Fibroblast of mammary gland (primary cell): ENCODE data around the gene SMIM23.

ENCODE experiments used
- DNase-seq: peaks from one replicate; pipeline ENCODE4 v3.0.0-alpha.2; 2010; ENCODE audit warnings: low read depth
- H3K4me3 ChIP-seq: 2 replicates; pipeline ENCODE4 v1.5.1; 2011; ENCODE audit warnings: low read depth, mild to moderate bottlenecking, low read length, moderate library complexity; ENCODE audit not compliant: control insufficient read depth
- TF ChIP-seq, protein P1 (sequence below): conservative IDR thresholded peaks from 2 replicates; pipeline ENCODE4 v1.5.1; 2011; ENCODE audit warnings: low read depth, low read length, inconsistent platforms; ENCODE audit not compliant: control insufficient read depth, insufficient read depth

SMIM23 gene

DNA sequence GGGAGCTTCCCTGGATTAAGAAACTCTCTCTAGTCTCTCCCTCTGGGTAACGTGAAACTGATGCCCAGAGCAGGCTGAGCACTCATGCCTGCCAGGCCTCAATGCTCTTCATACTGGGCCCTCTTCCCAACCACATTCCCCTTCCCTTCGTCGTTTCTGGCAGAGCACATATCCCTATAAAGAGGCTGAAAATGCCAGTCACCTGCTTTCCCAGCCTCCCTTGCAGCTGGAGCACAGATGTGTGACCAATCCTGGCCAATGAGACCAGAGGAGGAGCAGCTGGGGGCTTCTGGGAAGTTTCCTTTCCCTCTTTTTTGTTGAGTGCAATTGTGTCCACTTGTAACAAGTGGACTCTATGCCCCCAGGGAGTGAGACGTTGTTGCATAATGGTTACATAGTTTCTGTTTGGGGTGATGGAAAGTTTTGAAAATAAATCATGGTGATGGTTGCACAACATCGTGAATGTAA lies 30.2 kb upstream of the SMIM23 start:
- no peak overlapping the region for H3K4me3 ChIP-seq
- TF ChIP-seq, protein P1, sequence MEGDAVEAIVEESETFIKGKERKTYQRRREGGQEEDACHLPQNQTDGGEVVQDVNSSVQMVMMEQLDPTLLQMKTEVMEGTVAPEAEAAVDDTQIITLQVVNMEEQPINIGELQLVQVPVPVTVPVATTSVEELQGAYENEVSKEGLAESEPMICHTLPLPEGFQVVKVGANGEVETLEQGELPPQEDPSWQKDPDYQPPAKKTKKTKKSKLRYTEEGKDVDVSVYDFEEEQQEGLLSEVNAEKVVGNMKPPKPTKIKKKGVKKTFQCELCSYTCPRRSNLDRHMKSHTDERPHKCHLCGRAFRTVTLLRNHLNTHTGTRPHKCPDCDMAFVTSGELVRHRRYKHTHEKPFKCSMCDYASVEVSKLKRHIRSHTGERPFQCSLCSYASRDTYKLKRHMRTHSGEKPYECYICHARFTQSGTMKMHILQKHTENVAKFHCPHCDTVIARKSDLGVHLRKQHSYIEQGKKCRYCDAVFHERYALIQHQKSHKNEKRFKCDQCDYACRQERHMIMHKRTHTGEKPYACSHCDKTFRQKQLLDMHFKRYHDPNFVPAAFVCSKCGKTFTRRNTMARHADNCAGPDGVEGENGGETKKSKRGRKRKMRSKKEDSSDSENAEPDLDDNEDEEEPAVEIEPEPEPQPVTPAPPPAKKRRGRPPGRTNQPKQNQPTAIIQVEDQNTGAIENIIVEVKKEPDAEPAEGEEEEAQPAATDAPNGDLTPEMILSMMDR: no peak
- peak; percentile 40 for DNase-seq

DNA sequence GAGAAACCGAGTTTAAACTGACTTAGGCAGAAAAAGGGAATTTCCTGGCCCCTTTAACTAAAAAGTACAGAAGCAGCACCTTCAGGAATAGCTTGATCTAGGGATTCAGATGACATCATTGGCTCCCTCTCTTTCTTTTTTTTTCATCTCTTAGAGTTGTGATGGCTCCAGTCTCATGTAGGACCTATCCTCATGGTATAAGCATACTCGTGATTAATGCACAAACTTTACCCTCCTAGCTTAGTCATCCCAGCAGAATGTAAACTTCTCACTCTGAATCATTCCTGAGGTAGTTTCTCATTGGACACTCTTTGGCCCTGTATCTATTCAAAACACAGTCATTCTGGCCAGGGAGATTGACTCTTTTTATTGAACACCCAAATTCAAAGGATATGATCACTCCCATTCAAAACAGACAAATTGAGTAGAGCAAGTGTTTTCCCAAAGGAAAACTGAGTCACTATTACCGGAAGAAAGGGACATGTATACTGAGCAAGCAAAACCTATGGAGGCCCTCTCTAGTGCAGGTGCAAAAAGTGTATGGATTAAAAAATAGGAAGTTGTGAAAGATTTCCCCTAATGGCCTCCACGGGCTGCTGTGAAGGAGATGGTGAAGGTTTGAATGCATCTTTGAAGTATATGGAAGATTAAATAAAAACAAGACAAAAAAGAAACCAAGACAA lies 27.6 kb upstream of the SMIM23 start:
- peak; percentile 98 for DNase-seq
- TF ChIP-seq, protein P1: no peak
- no peak overlapping the region for H3K4me3 ChIP-seq

DNA sequence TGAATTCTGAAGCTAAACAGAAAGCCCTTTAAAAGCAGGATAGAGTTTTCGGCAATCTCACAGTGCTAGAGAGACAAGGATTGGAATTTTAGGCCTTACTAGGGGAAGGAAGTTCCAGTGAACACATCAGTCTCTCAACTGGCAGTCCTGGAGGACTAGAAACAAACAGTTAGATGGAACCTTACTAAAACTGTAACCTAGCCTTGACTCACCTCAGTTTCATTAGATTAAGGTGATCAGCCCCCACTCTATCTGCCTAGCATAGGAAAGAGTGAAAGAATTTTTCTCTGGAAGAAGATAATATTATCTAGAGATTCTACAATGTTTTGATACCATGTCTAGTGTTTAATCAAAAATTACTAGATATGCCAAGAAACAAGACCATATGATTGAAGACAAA lies 25.8 kb upstream of the SMIM23 start:
- no peak overlapping the region for H3K4me3 ChIP-seq
- no peak for DNase-seq
- TF ChIP-seq, protein P1: no peak

DNA sequence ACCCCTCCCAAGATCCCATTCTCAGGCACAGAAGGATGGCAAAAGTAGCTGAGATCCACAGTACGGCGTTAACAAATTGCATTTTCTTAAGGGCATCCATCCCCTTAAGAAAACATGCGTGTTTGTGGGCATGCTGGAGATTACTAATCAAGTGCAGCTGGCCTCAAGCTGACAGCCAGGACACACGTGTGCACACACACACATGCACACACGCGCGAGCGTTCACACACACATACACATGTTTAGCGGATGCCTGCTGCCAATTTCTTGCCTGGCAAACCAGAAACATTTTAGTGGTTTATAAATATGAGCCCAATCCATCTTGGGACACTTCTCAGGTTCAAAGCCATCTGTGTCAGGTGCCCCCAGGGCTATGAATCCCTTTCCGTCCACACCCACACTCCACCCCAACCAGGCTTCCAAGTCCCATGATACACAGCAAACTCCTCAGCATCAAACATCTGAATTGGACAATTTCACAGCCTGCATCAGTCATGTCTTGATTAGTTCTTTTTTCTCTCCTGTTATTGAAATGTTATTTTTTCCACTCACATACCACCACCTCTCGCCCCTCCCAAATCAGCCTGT lies 23.5 kb upstream of the SMIM23 start:
- TF ChIP-seq, protein P1: no peak
- no peak for DNase-seq
- no peak overlapping the region for H3K4me3 ChIP-seq

DNA sequence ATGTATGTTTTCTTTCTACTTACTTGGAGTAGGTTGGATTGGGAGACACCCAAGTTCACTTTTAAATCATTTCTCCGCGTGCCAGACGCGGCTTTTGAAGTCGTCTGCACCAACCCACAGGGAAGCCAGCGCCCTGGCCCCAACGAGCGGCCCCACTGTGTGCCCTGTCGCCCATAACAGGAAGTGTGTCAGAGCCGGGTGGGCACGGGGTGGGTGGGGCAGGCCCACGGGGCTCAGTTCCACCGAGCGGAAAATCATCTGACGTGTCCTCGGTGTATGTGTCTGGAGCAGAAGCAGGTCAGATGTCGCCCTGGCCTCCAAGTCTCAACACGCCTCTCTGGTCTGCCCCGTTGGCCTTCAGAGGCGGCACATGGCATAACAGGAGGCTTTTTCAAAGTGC lies 22.7 kb upstream of the SMIM23 start:
- DNase-seq: no peak
- TF ChIP-seq, protein P1: no peak
- no peak overlapping the region for H3K4me3 ChIP-seq

DNA sequence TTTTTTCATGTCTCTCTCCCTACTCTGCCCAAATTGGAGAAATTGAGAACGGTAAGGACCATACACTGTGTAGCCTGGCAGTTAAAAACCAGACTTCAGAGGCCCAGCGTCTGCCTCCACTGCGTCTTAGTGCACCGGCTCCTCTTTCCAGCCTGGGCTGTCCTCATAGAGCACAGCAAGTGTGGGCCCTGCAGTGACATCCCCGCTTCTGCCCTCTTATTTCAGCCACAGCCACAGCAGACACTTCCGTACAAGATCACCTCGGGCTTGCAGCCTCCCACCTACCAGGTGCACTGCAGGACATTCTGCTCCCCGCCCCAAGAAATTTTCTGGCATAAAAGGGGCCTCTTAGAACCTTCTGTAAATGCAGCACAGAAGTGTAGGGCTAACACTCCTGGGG lies 21.4 kb upstream of the SMIM23 start:
- TF ChIP-seq, protein P1: no peak
- DNase-seq: no peak
- no peak overlapping the region for H3K4me3 ChIP-seq
